ENCODE measurements around the gene BCAR1. TPM values are rescaled to one million over a fixed set of nuclear protein-coding genes. Genes with fewer than 3 reads are reported as not detected.

Gene BCAR1
- total and polyA plus RNA-seq, 2 of the 13 experiments (the other 11 are each of a cell fraction or from before 2014, with no cell fraction given): 48.1 to 51.7 TPM

GRCh38 chr16:75252049-75252864 is 833 bp upstream of the BCAR1 start (continued):
- TF ChIP-seq, protein P1, sequence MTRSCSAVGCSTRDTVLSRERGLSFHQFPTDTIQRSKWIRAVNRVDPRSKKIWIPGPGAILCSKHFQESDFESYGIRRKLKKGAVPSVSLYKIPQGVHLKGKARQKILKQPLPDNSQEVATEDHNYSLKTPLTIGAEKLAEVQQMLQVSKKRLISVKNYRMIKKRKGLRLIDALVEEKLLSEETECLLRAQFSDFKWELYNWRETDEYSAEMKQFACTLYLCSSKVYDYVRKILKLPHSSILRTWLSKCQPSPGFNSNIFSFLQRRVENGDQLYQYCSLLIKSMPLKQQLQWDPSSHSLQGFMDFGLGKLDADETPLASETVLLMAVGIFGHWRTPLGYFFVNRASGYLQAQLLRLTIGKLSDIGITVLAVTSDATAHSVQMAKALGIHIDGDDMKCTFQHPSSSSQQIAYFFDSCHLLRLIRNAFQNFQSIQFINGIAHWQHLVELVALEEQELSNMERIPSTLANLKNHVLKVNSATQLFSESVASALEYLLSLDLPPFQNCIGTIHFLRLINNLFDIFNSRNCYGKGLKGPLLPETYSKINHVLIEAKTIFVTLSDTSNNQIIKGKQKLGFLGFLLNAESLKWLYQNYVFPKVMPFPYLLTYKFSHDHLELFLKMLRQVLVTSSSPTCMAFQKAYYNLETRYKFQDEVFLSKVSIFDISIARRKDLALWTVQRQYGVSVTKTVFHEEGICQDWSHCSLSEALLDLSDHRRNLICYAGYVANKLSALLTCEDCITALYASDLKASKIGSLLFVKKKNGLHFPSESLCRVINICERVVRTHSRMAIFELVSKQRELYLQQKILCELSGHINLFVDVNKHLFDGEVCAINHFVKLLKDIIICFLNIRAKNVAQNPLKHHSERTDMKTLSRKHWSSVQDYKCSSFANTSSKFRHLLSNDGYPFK (CRISPR knock-in tag; IDR thresholded peaks at IDR 0.05; ENCODE audit: borderline replicate concordance): 0 out of 2 replicates have a peak, but pooled peaks have one; percentile 10
- TF ChIP-seq RORA (CRISPR knock-in tag; IDR thresholded peaks at IDR 0.05): no peak
- TF ChIP-seq ZNF616 (CRISPR knock-in tag; IDR thresholded peaks at IDR 0.05; ENCODE audit: low read depth): no peak
- no peak for TF ChIP-seq SUZ12 (IDR thresholded peaks at IDR 0.05; ENCODE audit: low read depth, low read length)
- TF ChIP-seq HNF4A (CRISPR knock-in tag; IDR thresholded peaks at IDR 0.05): no peak
- TF ChIP-seq, protein P2, sequence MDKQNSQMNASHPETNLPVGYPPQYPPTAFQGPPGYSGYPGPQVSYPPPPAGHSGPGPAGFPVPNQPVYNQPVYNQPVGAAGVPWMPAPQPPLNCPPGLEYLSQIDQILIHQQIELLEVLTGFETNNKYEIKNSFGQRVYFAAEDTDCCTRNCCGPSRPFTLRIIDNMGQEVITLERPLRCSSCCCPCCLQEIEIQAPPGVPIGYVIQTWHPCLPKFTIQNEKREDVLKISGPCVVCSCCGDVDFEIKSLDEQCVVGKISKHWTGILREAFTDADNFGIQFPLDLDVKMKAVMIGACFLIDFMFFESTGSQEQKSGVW (CRISPR knock-in tag; IDR thresholded peaks at IDR 0.05; ENCODE audit: borderline replicate concordance): no peak
- TF ChIP-seq MXD3 (CRISPR knock-in tag; IDR thresholded peaks at IDR 0.05): 0 out of 2 replicates have a peak, but pooled peaks have one; percentile 12
- no peak for TF ChIP-seq HHEX (CRISPR knock-in tag; IDR thresholded peaks at IDR 0.05)
- TF ChIP-seq RFXAP (CRISPR knock-in tag; IDR thresholded peaks at IDR 0.05; ENCODE audit: borderline replicate concordance): no peak
- no peak for TF ChIP-seq JUNB (CRISPR knock-in tag; IDR thresholded peaks at IDR 0.05; ENCODE audit: borderline replicate concordance)
- TF ChIP-seq ZFP36 (IDR thresholded peaks at IDR 0.05; ENCODE audit: borderline replicate concordance, low read depth, low read length, partially characterized antibody): no peak
- TF ChIP-seq, protein P3, sequence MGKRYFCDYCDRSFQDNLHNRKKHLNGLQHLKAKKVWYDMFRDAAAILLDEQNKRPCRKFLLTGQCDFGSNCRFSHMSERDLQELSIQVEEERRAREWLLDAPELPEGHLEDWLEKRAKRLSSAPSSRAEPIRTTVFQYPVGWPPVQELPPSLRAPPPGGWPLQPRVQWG (CRISPR knock-in tag; IDR thresholded peaks at IDR 0.05; ENCODE audit: borderline replicate concordance, low read depth): no peak
- no peak for TF ChIP-seq KLF15 (CRISPR knock-in tag; IDR thresholded peaks at IDR 0.05; ENCODE audit: borderline replicate concordance)
- TF ChIP-seq HIVEP1 (CRISPR knock-in tag; IDR thresholded peaks at IDR 0.05): peak; percentile 15; the same call in 1 of the 2 replicates
- no peak for TF ChIP-seq ZSCAN12 (CRISPR knock-in tag; IDR thresholded peaks at IDR 0.05)
- TF ChIP-seq SP2 (CRISPR knock-in tag; IDR thresholded peaks at IDR 0.05): no peak
- no peak for TF ChIP-seq ZNF569 (CRISPR knock-in tag; IDR thresholded peaks at IDR 0.05; ENCODE audit: borderline replicate concordance)
- TF ChIP-seq, protein P4, sequence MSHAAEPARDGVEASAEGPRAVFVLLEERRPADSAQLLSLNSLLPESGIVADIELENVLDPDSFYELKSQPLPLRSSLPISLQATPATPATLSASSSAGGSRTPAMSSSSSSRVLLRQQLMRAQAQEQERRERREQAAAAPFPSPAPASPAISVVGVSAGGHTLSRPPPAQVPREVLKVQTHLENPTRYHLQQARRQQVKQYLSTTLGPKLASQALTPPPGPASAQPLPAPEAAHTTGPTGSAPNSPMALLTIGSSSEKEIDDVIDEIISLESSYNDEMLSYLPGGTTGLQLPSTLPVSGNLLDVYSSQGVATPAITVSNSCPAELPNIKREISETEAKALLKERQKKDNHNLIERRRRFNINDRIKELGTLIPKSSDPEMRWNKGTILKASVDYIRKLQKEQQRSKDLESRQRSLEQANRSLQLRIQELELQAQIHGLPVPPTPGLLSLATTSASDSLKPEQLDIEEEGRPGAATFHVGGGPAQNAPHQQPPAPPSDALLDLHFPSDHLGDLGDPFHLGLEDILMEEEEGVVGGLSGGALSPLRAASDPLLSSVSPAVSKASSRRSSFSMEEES (CRISPR knock-in tag; IDR thresholded peaks at IDR 0.05): no peak
- TF ChIP-seq CC2D1A (CRISPR knock-in tag; IDR thresholded peaks at IDR 0.05): no peak
- no peak for TF ChIP-seq MTA1 (CRISPR knock-in tag; IDR thresholded peaks at IDR 0.05; ENCODE audit: borderline replicate concordance)
- TF ChIP-seq ZNF292 (CRISPR knock-in tag; IDR thresholded peaks at IDR 0.05; ENCODE audit: borderline replicate concordance, low read depth): 0 out of 2 replicates have a peak, but pooled peaks have one; percentile 32
- peak; percentile 39; the same call in 1 of the 2 replicates for TF ChIP-seq ZNF274 (CRISPR knock-in tag; IDR thresholded peaks at IDR 0.05)

Data from HepG2 (cell line).